GM13976 (cell line): ENCODE data around the gene ITPR3.

Experiments
- DNase-seq: peaks from one replicate; pipeline ENCODE4 v3.0.0; 2012; ENCODE audit warnings: low spot score
- in situ Hi-C: fragments of 300-500 bp; cut with MboI; formaldehyde crosslinking; loops from one replicate; pipeline ENCODE4 v1.12.0; 2022; ENCODE audit warnings: low sequenced_read_pairs, mixed read lengths, inconsistent platforms; ENCODE audit not compliant: unreplicated experiment
- TF ChIP-seq, protein P1 (sequence below): IDR thresholded peaks from 2 replicates; pipeline ENCODE4 v1.5.1; 2012; ENCODE audit warnings: borderline replicate concordance, mild to moderate bottlenecking; ENCODE audit not compliant: insufficient read depth; ENCODE audit errors: extremely low read depth, missing control alignments, control extremely low read depth

The ITPR3 gene

DNA sequence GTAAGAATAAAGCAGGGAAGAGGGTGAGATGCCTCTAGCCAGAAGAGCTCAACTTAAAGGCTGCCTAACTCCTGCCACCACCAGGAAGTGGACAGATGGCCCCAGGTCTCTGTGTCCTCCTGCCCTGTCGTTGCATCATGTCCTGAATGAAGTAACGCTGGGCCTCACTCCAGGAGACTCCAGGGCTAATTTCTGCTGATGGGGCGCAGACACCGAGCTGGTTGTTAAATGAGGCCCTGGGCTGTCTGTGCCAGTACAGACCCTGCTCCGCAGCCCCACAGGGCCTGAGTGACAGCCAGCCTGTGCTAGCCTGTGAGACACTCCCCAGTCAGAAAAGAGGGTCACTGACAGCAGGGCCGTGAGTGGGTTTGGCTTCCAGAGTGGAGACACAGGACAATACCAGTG, 119.1 kb downstream of the ITPR3 start:
- TF ChIP-seq, protein P1, sequence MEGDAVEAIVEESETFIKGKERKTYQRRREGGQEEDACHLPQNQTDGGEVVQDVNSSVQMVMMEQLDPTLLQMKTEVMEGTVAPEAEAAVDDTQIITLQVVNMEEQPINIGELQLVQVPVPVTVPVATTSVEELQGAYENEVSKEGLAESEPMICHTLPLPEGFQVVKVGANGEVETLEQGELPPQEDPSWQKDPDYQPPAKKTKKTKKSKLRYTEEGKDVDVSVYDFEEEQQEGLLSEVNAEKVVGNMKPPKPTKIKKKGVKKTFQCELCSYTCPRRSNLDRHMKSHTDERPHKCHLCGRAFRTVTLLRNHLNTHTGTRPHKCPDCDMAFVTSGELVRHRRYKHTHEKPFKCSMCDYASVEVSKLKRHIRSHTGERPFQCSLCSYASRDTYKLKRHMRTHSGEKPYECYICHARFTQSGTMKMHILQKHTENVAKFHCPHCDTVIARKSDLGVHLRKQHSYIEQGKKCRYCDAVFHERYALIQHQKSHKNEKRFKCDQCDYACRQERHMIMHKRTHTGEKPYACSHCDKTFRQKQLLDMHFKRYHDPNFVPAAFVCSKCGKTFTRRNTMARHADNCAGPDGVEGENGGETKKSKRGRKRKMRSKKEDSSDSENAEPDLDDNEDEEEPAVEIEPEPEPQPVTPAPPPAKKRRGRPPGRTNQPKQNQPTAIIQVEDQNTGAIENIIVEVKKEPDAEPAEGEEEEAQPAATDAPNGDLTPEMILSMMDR, result no peak
- no peak for DNase-seq
- in situ Hi-C loops, result no loop called here

DNA sequence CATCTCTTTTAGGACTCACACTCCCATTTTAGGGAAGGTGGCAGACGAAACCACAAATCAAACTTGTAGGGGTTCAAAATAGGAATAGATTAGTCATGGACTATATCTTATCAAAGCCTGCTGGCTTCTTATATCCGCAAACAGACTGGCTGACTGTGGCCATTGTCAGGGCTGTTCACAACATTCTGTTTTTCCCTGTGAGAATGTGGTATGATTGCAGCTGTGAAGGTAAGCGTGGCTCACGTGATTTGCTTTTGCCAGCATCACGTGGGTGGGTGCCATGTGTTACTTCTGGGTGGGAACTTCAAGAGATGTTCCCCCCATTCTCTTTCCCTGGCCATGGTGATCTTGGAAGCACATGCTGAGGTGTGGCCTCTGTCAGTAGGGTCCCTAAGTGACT, 119.7 kb downstream of the ITPR3 start:
- TF ChIP-seq, protein P1, result no peak
- in situ Hi-C loops, result no loop called here
- no peak for DNase-seq

DNA sequence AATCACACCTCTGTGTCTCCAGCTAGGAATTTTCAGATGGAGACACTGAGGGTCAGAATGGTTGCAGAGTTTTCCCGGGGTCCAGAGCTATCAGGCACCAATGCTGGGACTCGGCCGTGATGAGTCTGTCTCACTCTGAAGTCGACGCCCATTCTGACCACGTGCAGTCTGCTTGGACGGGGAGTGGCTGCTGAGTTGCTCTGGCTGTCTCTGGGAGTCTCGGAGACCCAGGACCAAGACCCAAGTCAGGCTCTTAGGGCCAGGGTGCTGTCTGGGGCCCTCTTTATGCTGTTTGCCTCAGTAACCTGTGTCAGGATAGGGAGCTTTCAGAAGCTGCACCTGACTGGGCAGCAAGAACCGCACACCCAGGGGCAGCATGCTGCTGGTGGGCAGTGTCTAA, 121.0 kb downstream of the ITPR3 start:
- TF ChIP-seq, protein P1, result no peak
- no peak for DNase-seq
- in situ Hi-C loops, result no loop called here

DNA sequence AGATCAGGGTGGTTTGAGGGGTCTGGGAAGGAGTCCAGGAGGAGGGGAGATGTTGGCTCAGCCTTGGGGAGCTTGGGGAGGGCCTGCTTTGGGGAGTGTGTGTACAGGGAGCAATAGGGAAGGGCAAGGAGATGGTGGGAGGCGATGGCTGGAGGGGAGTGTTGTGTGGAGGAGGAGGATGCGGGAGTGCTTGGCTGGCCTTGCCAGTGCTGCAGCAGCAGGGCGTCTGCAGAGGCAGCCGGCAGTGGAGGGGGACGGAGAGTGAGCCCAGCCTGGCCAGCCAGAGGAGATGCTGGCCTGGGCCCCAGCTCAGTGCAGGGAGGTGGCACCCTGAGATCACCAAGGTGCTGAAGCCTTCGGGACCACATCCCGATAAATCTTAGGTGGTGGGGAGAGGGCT, 121.7 kb downstream of the ITPR3 start:
- no peak for DNase-seq
- in situ Hi-C loops, result no loop called here
- TF ChIP-seq, protein P1, result no peak

DNA sequence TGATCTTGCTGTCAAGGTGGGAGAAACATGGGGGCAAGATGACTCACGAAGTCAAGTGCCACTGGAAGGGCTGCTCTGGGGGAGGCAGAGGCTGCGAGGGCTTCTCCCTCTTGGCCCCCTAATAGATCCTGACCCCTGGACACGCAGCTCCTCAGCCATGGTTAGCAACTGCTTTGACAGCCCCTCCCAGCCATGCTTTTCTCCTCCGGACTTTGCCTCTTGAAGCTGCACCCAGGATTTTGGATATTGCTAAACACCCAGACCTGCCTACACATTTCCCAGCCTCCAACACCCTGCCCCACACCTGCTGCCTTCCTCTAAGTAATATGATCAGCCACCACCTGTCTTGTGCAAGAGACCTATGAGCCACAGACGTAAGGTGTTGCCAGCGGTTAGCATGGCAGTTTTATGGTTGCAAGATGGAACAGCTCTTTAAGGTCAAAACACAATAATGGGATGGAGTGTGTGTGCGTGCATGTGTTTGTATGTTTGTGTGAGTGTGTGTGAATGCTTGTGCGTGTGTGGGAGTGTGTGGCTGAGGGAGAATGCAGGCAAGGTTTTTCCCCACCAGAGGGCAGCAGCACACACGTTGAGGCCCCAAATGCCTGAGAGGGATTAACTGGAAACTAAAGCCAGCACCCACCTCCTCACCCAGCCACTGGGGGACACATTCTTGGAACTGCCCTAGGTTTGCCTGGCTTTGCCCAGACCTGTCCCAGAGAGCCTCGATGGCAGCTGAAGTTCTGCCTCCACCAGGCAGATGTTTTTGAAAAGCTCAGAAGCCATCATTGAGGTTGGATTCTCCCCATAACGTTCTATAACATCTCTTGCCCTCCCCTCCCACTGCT, 123.1 kb downstream of the ITPR3 start:
- DNase-seq, result peak; percentile 89
- TF ChIP-seq, protein P1, result peak; percentile 83
- in situ Hi-C loops, result no loop called here

DNA sequence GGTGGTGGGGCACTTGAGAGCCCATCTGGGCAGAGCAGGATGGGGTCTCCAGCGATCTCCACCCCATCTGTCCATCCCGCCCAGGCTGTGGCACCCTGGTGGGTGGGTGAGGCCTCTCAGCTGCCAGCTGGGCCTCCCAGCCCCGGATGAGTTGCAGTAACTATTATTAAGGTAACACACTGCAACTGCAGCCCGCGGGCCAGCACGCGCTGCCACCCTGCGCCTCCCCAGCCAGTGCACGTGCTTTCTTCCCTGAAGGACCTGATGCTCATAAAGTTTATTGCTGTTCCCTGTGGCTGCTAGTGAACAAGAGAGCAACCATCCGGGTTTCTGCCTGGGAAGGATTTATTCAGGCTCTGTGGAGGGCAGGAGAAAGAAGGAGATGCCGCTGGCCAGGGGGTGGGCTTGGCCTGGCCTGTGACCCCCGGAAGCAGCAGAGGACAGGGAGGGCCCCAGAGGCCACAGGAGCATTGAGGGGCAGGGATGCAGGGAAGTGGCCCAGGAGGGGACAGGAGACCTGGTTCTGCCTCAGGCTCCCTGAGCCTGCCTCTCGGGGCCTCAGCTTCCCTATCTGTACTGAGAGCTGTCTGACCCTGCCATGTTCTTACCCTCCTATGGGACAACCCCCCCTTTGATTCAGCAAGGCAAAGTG, 123.9 kb downstream of the ITPR3 start:
- no peak for DNase-seq
- TF ChIP-seq, protein P1, result no peak
- in situ Hi-C loops, result no loop called here

DNA sequence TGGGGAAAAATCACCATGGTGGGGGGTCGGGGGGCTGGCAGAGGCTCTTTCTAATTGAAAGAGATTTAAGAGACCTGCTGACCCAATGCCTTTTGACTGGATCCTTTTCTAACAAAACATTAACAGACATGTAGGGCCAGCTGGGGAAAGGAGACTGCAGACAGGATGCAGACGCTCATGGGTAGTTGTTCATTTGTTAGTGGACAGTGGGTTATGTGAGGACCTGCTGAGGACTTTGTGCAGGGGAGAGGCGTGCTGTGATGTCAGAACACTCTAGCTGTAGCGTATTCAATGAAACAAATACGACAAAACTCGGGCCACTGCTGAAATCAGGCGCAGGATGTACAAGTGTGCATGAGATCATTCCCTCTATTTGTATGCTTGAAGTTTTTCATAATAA, 124.4 kb downstream of the ITPR3 start:
- TF ChIP-seq, protein P1, result no peak
- DNase-seq, result no peak
- in situ Hi-C loops, result no loop called here
